Heart left ventricle (tissue), 13 donors: ENCODE data around the gene TMEM184C.

ENCODE experiments used
- POLR2A ChIP-seq, 2 donors: fragments of 450-650 bp; IDR thresholded peaks; one replicate each; pipeline ENCODE4 v1.6.1; 2017; ENCODE audit warnings: antibody characterized with exemption in 2 of 2, mild to moderate bottlenecking in 2 of 2, moderate library complexity in 2 of 2
- TF ChIP-seq, protein P1 (sequence below), 12 donors: fragments of 200-600 bp; sonication (generic) in 4 of 12; IDR thresholded peaks; one replicate each; pipeline versions ENCODE4 v1.5.0 to v1.8.0; 2018 to 2022; ENCODE audit warnings: antibody characterized with exemption in 12 of 12, mild to moderate bottlenecking in 5 of 12
- donor health status: ischemic (EF 13 %, LVEDD 7.1; RV severe dilation, severe dysfunction).
- donor health status: DM: no; HTN: yes; CAD: no.
- donor health status: DM: no; HTN: no; CAD: no.
- donor health status: ischemic (EF 25% LVEDD 6.9; RV normal size, moderate dysfunction).
- donor health status: ischemic (EF 25% LVEDD 5.7; RV mildly dilated, moderate dysfunction).
- donor health status: ischemic (EF 35%, LVEDD 5.7; RV mildly dilated, moderate dysfunction).
- donor health status: nonischemic (EF 11% LVEDD 7.7; RV severe dilation, severe dysfunction).
- donor health status: DM: yes; HTN: yes; CAD: no.
- donor health status: PGD.
- donor health status: ischemic (EF 29% LVEDD 5.4; RV normal size, mild dysfunction).
- donor health status: nonischemic (EF 23%, LVEDD 6.1; RV moderate dilation, normal function).

DNA sequence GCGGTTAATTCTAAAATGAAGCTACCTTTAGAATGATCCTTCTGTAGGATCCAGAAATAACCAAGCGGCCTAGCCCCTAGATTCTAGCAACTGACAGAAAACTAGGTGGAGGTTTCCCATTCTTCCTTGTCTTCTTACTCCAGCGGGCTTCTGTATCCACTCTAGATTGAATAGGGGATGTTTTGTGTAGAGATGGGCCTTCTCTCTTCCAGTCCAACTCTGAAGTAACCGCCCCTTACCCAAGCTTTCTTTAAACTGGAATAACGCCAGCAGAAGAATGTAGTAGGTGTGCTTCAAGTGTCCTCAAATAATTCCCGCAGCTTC lies 386 bp upstream of the TMEM184C start:
- TF ChIP-seq, protein P1, sequence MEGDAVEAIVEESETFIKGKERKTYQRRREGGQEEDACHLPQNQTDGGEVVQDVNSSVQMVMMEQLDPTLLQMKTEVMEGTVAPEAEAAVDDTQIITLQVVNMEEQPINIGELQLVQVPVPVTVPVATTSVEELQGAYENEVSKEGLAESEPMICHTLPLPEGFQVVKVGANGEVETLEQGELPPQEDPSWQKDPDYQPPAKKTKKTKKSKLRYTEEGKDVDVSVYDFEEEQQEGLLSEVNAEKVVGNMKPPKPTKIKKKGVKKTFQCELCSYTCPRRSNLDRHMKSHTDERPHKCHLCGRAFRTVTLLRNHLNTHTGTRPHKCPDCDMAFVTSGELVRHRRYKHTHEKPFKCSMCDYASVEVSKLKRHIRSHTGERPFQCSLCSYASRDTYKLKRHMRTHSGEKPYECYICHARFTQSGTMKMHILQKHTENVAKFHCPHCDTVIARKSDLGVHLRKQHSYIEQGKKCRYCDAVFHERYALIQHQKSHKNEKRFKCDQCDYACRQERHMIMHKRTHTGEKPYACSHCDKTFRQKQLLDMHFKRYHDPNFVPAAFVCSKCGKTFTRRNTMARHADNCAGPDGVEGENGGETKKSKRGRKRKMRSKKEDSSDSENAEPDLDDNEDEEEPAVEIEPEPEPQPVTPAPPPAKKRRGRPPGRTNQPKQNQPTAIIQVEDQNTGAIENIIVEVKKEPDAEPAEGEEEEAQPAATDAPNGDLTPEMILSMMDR (IDR thresholded peaks at IDR 0.05), result no peak
- no peak for TF ChIP-seq POLR2A (IDR thresholded peaks at IDR 0.05)
